Measurements from ENCODE around the gene MTURN. TPM values are rescaled to one million over a fixed set of nuclear protein-coding genes. Genes with fewer than 3 reads are reported as not detected.
"Not testable (repeated sequence)": the region's sequence is repeated elsewhere in the genome, so short reads cannot be mapped to it uniquely, and the experiment has no call there.

The MTURN gene
- total and polyA plus RNA-seq, 2 donors from 2014 or later = 54.7 to 80.1 TPM

- Histone ChIP-seq H3K4me3 (ENCODE audit: low read length in 3 of 3) (no peak overlapping the region), H3K4me1 (ENCODE audit: control insufficient read depth in 2 of 3, insufficient read depth in 2 of 3, low read depth in 1 of 3, low read length in 3 of 3) (no peaks in the 10 kb centered on the region), H3K9me3 (ENCODE audit: control insufficient read depth in 2 of 3, insufficient read depth in 1 of 3, low read length in 3 of 3) (no peaks in the 10 kb centered on the region), H3K9ac (ENCODE audit: low read length in 3 of 3) (no peak overlapping the region), H3K27me3 (ENCODE audit: control insufficient read depth, insufficient read depth, low read length) (no peaks in the 10 kb centered on the region), H3K27ac (ENCODE audit: low read depth in 2 of 2, low read length in 2 of 2) (no peak overlapping the region), H3K36me3 (ENCODE audit: control insufficient read depth in 2 of 3, insufficient read depth in 3 of 3, low read length in 3 of 3) (no peaks in the 10 kb centered on the region)
- no peak for FAIRE-seq
- no peak for TF ChIP-seq CTCF (IDR thresholded peaks at IDR 0.05; ENCODE audit: borderline replicate concordance, extremely low read depth, insufficient read depth)
- intact Hi-C loops (cut with DNase I) = no loop called here
- DNase-seq = no peak
Measured at GRCh38 chr7:30093420-30093952, 41.3 kb upstream of the MTURN start.

GRCh38 chr7:30098599-30098998 is 36.2 kb upstream of the MTURN start:
- H3K4me3 ChIP-seq (ENCODE audit: low read length in 3 of 3); H3K27me3 ChIP-seq (ENCODE audit: control insufficient read depth, insufficient read depth, low read length); H3K9me3 ChIP-seq (ENCODE audit: control insufficient read depth in 2 of 3, insufficient read depth in 1 of 3, low read length in 3 of 3); H3K36me3 ChIP-seq (ENCODE audit: control insufficient read depth in 2 of 3, insufficient read depth in 3 of 3, low read length in 3 of 3); H3K27ac ChIP-seq (ENCODE audit: low read depth in 2 of 2, low read length in 2 of 2); H3K9ac ChIP-seq (ENCODE audit: low read length in 3 of 3); intact Hi-C loops (cut with DNase I); FAIRE-seq; DNase-seq; H3K4me1 ChIP-seq (ENCODE audit: control insufficient read depth in 2 of 3, insufficient read depth in 2 of 3, low read depth in 1 of 3, low read length in 3 of 3): not testable (repeated sequence)

DNA sequence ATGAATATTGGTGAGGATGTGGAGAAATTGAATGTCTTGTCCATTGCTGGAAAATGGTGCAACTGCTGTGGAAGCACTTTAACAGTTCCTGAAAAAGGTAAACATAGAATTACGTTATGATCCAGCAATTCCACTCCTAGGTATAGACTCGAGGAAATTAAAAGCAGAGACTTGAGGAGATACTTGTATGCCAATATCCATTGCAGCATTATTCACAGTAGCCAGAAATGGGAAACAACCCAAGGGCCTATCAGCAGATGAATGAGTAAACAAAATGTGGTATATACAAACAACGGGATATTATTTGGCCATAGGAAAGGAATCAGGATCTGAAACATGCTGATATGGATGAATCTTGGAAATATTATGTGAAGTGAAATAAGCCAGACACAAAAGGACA is 32.5 kb upstream of the MTURN start:
- Histone ChIP-seq H3K9me3 (ENCODE audit: control insufficient read depth in 2 of 3, insufficient read depth in 1 of 3, low read length in 3 of 3) (no peaks in the 10 kb centered on the region), H3K36me3 (ENCODE audit: control insufficient read depth in 2 of 3, insufficient read depth in 3 of 3, low read length in 3 of 3) (no peaks in the 10 kb centered on the region), H3K27ac (ENCODE audit: low read depth in 2 of 2, low read length in 2 of 2) (no peak overlapping the region), H3K4me1 (ENCODE audit: control insufficient read depth in 2 of 3, insufficient read depth in 2 of 3, low read depth in 1 of 3, low read length in 3 of 3) (no peaks in the 10 kb centered on the region), H3K9ac (ENCODE audit: low read length in 3 of 3) (no peak overlapping the region), H3K4me3 (ENCODE audit: low read length in 3 of 3) (no peak overlapping the region), H3K27me3 (ENCODE audit: control insufficient read depth, insufficient read depth, low read length) (no peaks in the 10 kb centered on the region)
- intact Hi-C loops (cut with DNase I) = no loop called here
- no peak for TF ChIP-seq CTCF (IDR thresholded peaks at IDR 0.05; ENCODE audit: borderline replicate concordance, extremely low read depth, insufficient read depth)
- no peak for FAIRE-seq
- no peak for DNase-seq

DNA sequence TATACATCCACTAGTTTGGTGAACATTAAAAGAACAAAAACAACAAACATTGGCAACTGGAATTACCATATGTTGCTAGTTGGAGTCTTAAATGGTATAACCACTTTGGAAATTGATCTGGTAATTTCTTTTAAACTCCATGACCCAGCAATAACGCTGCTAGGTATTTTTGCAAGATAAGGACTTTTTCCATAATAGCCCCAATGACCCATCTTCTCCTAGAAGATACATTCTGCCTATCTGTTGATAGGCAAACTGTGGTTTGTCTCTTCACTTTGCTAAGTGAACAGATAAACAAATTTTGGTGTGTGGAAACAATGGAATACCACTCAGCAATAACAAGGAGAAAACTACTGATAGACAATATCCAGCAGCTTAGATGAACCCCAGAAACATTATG is 30.6 kb upstream of the MTURN start:
- intact Hi-C loops (cut with DNase I) = no loop called here
- H3K27ac ChIP-seq (ENCODE audit: low read depth in 2 of 2, low read length in 2 of 2) = no peak overlapping the region
- H3K27me3 ChIP-seq (ENCODE audit: control insufficient read depth, insufficient read depth, low read length) = no peaks in the 10 kb centered on the region
- H3K9me3 ChIP-seq (ENCODE audit: control insufficient read depth in 2 of 3, insufficient read depth in 1 of 3, low read length in 3 of 3) = peaks cover 0 to 3% (median 0%) of the 10 kb centered on the region in 3 donors
- no peak for TF ChIP-seq CTCF (IDR thresholded peaks at IDR 0.05; ENCODE audit: borderline replicate concordance, extremely low read depth, insufficient read depth)
- H3K36me3 ChIP-seq (ENCODE audit: control insufficient read depth in 2 of 3, insufficient read depth in 3 of 3, low read length in 3 of 3) = no peaks in the 10 kb centered on the region
- FAIRE-seq = no peak
- no peaks in the 10 kb centered on the region for H3K4me1 ChIP-seq (ENCODE audit: control insufficient read depth in 2 of 3, insufficient read depth in 2 of 3, low read depth in 1 of 3, low read length in 3 of 3)
- no peak for DNase-seq
- H3K4me3 ChIP-seq (ENCODE audit: low read length in 3 of 3) = no peak overlapping the region
- no peak overlapping the region for H3K9ac ChIP-seq (ENCODE audit: low read length in 3 of 3)

Data from kidney (tissue), 14 donors.